Heart left ventricle (tissue), 16 donors: ENCODE measurements around the gene NR4A1. TPM values are rescaled to one million over a fixed set of nuclear protein-coding genes. Genes with fewer than 3 reads are reported as not detected.

Experiments
- ATAC-seq, 4 donors: fragments of 200-7000 bp; cut with Tn5 transposase; one replicate each; pipeline ENCODE4 v1.9.1; 2020 to 2022; ENCODE audit warnings: moderate library complexity in 4 of 4, mild to moderate bottlenecking in 3 of 4, moderate number of reproducible peaks in 1 of 4
- DNase-seq, 5 donors: peaks; one replicate each; pipeline ENCODE4 v3.0.0-alpha.2; 2020
- H3K27ac ChIP-seq, 12 donors: fragments of 200-600 bp; sonication (generic) in 4 of 12; one replicate each; pipeline versions ENCODE4 v1.5.0 to v1.8.0; 2016 to 2022; ENCODE audit warnings: mild to moderate bottlenecking in 2 of 12
- H3K27me3 ChIP-seq, 9 donors: fragments of 200-600 bp; sonication (generic) in 2 of 9; one replicate each; pipeline versions ENCODE4 v1.5.1 to v1.8.0; 2016 to 2022; ENCODE audit warnings: mild to moderate bottlenecking in 3 of 9
- H3K36me3 ChIP-seq, 9 donors: fragments of 200-600 bp; sonication (generic) in 2 of 9; one replicate each; pipeline versions ENCODE4 v1.5.0 to v1.8.0; 2018 to 2022; ENCODE audit warnings: mild to moderate bottlenecking in 2 of 9
- H3K4me1 ChIP-seq, 12 donors: fragments of 200-600 bp; sonication (generic) in 4 of 12; one replicate each; pipeline versions ENCODE4 v1.5.0 to v1.8.0; 2016 to 2022; ENCODE audit warnings: mild to moderate bottlenecking in 3 of 12
- H3K4me3 ChIP-seq, 12 donors: fragments of 200-600 bp; sonication (generic) in 4 of 12; one replicate each; pipeline versions ENCODE4 v1.5.0 to v1.8.0; 2017 to 2022; ENCODE audit warnings: mild to moderate bottlenecking in 9 of 12, moderate library complexity in 4 of 12
- H3K9me3 ChIP-seq, 12 donors: fragments of 200-600 bp; sonication (generic) in 4 of 12; one replicate each; pipeline versions ENCODE4 v1.5.0 to v1.8.0; 2016 to 2022; ENCODE audit warnings: mild to moderate bottlenecking in 1 of 12
- POLR2A ChIP-seq, 2 donors: fragments of 450-650 bp; IDR thresholded peaks; one replicate each; pipeline ENCODE4 v1.6.1; 2017; ENCODE audit warnings: antibody characterized with exemption in 2 of 2, mild to moderate bottlenecking in 2 of 2, moderate library complexity in 2 of 2
- WGBS, 4 donors: extraction: QIAGEN DNeasy Blood & Tissue Kit in 2 of 4; methylation state at CpG; one replicate each; pipeline versions ENCODE4 v1.1.5 to v1.1.7; 2013 to 2018; 5-methylcytosine and 5-hydroxymethylcytosine counted together
- intact Hi-C, 10 donors: fragments of 100-400 bp; cut with DNase I; formaldehyde crosslinking; loops; one replicate each; pipeline versions ENCODE4 v1.11.1 to v1.14.2; 2022
- polyA plus RNA-seq, 2 donors: library from polyadenylated mRNA; stranded (reverse); fragments of 200-250 nt; gene quantifications; one replicate each; pipeline ENCODE4 v1.2.3, GENCODE V29; 2013
- total RNA-seq, 9 donors: library from RNA; depleted of rRNA in 2 of 9; stranded (reverse); fragments of >200 nt in 2 of 9; fragmentation: NEBNext Ultra II Directional in 3 of 9; extraction: Animal tissue kit (Norgen Biotek cat#: 25700) in 3 of 9; gene quantifications; one replicate each; pipeline versions ENCODE4 v1.1.0 to v1.2.4, GENCODE V29; 2016 to 2023
- TF ChIP-seq, protein P1 (sequence below), 12 donors: fragments of 200-600 bp; sonication (generic) in 4 of 12; IDR thresholded peaks; one replicate each; pipeline versions ENCODE4 v1.5.0 to v1.8.0; 2018 to 2022; ENCODE audit warnings: antibody characterized with exemption in 12 of 12, mild to moderate bottlenecking in 5 of 12
- donor health status: ischemic (EF 13 %, LVEDD 7.1; RV severe dilation, severe dysfunction).
- donor health status: healthy with polysubstance abuse.
- donor health status: DM: no; HTN: yes; CAD: no.
- donor health status: DM: no; HTN: no; CAD: no.
- donor health status: ischemic (EF 25% LVEDD 6.9; RV normal size, moderate dysfunction).
- donor health status: ischemic (EF 25% LVEDD 5.7; RV mildly dilated, moderate dysfunction).
- donor health status: healthy.
- donor health status: DM: yes; HTN: yes; CAD: no.
- donor health status: ischemic (EF 35%, LVEDD 5.7; RV mildly dilated, moderate dysfunction).
- donor health status: nonischemic (EF 11% LVEDD 7.7; RV severe dilation, severe dysfunction).
- donor health status: DM: yes; HTN: yes; CAD: no.
- donor health status: PGD.
- donor health status: ischemic (EF 29% LVEDD 5.4; RV normal size, mild dysfunction).
- donor health status: nonischemic (EF 23%, LVEDD 6.1; RV moderate dilation, normal function).

NR4A1 gene
- total and polyA plus RNA-seq, 11 donors = 22.0 to 140 (median 46.0) TPM

DNA sequence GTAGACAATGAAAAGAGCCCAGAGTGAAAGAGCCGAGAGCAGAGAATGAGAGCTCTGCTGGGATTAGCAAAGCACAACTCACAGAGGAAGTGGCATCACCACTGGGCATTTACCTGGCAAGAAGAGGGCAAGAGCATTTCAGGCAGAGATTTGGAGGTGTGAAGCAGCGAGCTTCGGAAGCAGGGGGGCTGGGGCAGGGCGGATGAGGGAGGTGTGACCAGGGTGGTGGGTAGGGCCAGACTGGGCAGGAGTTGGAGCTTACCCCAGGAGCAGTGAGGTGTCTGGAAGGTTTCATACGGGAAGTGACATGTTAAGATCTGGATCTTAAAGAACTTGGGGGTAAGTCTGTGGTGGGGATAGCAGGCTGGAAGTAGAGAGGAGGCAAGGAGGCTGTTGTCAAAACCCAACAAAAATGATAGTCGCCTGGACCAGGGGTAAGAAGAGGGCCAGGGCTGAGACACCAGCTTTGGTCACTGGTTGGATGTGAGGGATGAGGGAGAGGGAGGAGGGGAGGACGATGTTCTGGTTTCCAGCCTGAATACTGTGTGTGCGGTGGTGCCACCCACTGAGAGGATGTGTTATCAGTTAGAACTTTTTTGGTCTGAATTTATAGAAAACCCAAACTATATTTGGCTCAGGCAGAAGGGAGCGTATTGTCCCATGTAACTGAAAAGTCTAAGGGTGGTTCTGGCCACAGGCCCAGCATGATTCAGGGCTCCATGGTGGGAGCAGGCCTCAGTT lies 33.4 kb downstream of the NR4A1 start:
- 83 to 89% (median 85%) methylated on average over 9 of the region's 9 CpGs for WGBS, 4 donors
- no peak for DNase-seq
- TF ChIP-seq, protein P1, sequence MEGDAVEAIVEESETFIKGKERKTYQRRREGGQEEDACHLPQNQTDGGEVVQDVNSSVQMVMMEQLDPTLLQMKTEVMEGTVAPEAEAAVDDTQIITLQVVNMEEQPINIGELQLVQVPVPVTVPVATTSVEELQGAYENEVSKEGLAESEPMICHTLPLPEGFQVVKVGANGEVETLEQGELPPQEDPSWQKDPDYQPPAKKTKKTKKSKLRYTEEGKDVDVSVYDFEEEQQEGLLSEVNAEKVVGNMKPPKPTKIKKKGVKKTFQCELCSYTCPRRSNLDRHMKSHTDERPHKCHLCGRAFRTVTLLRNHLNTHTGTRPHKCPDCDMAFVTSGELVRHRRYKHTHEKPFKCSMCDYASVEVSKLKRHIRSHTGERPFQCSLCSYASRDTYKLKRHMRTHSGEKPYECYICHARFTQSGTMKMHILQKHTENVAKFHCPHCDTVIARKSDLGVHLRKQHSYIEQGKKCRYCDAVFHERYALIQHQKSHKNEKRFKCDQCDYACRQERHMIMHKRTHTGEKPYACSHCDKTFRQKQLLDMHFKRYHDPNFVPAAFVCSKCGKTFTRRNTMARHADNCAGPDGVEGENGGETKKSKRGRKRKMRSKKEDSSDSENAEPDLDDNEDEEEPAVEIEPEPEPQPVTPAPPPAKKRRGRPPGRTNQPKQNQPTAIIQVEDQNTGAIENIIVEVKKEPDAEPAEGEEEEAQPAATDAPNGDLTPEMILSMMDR (IDR thresholded peaks at IDR 0.05) = no peak
- no peak for TF ChIP-seq POLR2A (IDR thresholded peaks at IDR 0.05)
- Histone ChIP-seq H3K27me3 (peaks cover 0 to 9% (median 0%) of the 10 kb centered on the region in 9 donors), H3K4me3 (no peak overlapping the region), H3K36me3 (peaks cover 0 to 2% (median 0%) of the 10 kb centered on the region in 9 donors), H3K9me3 (no peaks in the 10 kb centered on the region), H3K4me1 (peaks cover 6 to 37% (median 27%) of the 10 kb centered on the region in 12 donors), H3K27ac (no peak overlapping the region)
- intact Hi-C loops = loop anchor here in 6 of 10 donors (5.0 to 10.0 kb wide), 5 partner anchors 38 to 190 kb away; partner anchors contain the start of genes TAMALIN (in 2 of the 6) and ACVRL1 (in 1 of the 6)
- no peak for ATAC-seq

DNA sequence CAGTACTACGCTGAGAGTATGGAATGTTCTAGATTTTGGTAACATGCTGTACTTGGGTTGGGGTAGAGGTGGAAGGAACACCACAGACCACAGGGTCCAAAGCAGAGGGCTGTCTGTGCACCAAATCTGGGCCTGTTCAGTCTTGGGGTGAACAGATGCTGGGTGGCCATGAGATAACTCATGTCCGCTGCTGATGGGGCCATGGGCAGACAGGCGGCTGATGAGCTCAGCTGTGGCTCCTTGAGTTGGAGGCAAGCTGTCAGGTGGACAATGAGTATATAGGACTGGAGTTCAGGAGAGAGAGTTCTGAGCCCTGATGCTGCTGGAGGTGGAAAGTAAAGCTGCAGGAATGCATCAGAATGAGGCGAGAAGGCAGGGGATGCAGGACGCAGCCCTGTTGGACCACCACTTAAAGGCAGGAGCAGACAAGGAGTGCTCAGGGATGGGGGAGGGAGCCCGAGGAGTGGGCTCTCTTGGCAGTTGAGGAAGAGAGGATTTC lies 34.5 kb downstream of the NR4A1 start:
- intact Hi-C loops = loop anchor here in 2 of 10 donors (5.0 to 10.0 kb wide), 3 partner anchors 78 to 191 kb away; partner anchors contain the start of genes ACVRL1 (in 1 of the 2) and TAMALIN (in 1 of the 2)
- WGBS, 4 donors = 87 to 91% (median 88%) methylated on average over 6 of the region's 6 CpGs
- no peaks in the 10 kb centered on the region for H3K9me3 ChIP-seq
- H3K27me3 ChIP-seq = peaks cover 0 to 12% (median 3%) of the 10 kb centered on the region in 9 donors
- peaks cover 6 to 29% (median 25%) of the 10 kb centered on the region in 12 donors for H3K4me1 ChIP-seq
- no peak for TF ChIP-seq POLR2A (IDR thresholded peaks at IDR 0.05)
- TF ChIP-seq, protein P1 (IDR thresholded peaks at IDR 0.05) = no peak
- H3K4me3 ChIP-seq = no peak overlapping the region
- H3K27ac ChIP-seq = no peak overlapping the region
- ATAC-seq = no peak
- no peak for DNase-seq
- no peaks in the 10 kb centered on the region for H3K36me3 ChIP-seq

DNA sequence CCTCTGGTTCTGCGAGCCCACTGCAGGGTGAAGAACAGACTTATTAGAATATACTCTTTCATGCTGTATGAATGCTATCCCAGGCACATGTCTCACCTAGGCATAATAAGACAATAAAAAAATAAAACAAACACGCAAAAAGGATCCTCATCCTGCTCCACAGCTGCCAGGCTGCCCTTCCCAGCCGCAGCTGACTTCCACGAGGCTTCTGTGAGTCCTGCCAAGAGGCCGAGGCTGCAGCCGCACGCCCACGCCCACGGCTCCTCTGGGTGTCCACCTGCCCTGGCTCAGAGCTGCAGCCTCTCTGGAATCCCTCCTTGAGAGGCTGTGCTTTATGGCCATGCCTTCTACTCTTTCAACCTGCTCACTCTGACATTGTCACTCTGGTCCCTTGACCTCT lies 35.1 kb downstream of the NR4A1 start:
- intact Hi-C loops = loop anchor here in 2 of 10 donors (5.0 to 10.0 kb wide), 3 partner anchors 79 to 192 kb away; partner anchors contain the start of genes ACVRL1 (in 1 of the 2) and TAMALIN (in 1 of the 2)
- TF ChIP-seq POLR2A (IDR thresholded peaks at IDR 0.05) = no peak
- TF ChIP-seq, protein P1 (IDR thresholded peaks at IDR 0.05) = no peak
- Histone ChIP-seq H3K36me3 (no peaks in the 10 kb centered on the region), H3K9me3 (no peaks in the 10 kb centered on the region), H3K27me3 (peaks cover 0 to 17% (median 3%) of the 10 kb centered on the region in 9 donors), H3K4me1 (peaks cover 4 to 23% (median 19%) of the 10 kb centered on the region in 12 donors), H3K4me3 (no peak overlapping the region), H3K27ac (no peak overlapping the region)
- 56 to 68% (median 62%) methylated on average over 9 of the region's 9 CpGs for WGBS, 4 donors
- ATAC-seq (no peak), DNase-seq (no peak)
